Activated CD8-positive, alpha-beta memory T cell treated with anti-CD3 and anti-CD28 coated beads for 4 hours (primary cell): Measurements from ENCODE around the gene PLA2G4F.

Experiments
- DNase-seq, 2 donors: peaks; one replicate each; pipeline ENCODE4 v3.0.0-alpha.2; 2020; ENCODE audit warnings: low read depth in 2 of 2

The PLA2G4F gene

GRCh38 chr15:42146551-42147430 is 9.6 kb downstream of the PLA2G4F start:
- no peak for DNase-seq

GRCh38 chr15:42145546-42146455 is 10.6 kb downstream of the PLA2G4F start:
- DNase-seq = no peak

- no peak for DNase-seq
These were observed 11.5 kb downstream of the PLA2G4F start for GRCh38 chr15:42144841-42145375.

DNA sequence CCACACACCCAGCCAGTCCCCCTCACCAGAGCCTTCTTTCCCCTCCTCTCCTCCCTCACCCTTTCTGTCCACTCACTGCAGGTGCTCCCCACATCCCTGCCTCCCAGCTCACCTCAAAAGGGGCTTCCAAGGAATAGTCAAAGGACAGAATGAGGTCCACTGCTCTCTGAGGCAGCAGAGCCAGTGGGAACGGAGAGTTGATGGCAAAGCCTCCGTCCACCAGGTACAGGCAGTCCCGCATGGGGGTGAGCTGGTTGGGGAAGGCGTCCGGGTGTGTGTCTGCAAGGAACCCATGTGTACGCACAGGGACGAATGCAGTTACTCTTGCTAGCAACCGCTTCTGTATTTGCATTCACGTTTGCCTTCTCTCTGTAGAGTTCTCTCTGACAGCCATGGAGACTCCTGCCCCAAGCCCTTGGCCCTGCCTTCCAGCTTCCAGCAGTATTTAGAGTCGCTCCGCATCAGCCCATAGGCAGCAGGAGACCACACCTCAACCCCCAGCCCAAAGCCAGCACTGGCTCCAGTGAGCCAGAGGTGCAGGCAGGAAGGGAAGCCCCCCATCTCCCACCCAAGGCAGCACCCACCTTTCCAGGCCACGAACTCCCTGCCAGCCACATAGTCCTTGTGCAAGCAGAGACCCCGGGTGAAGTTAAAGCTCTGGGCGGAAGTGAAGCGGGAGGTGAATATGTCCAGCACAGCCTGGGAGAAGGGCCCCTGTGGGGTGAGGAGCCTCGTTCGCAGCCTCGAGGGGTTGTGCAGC is 12.4 kb downstream of the PLA2G4F start:
- no peak for DNase-seq

GRCh38 chr15:42143356-42143755 is 13.1 kb downstream of the PLA2G4F start:
- DNase-seq = no peak

GRCh38 chr15:42141795-42142667 is 14.4 kb downstream of the PLA2G4F start:
- no peak for DNase-seq

DNA sequence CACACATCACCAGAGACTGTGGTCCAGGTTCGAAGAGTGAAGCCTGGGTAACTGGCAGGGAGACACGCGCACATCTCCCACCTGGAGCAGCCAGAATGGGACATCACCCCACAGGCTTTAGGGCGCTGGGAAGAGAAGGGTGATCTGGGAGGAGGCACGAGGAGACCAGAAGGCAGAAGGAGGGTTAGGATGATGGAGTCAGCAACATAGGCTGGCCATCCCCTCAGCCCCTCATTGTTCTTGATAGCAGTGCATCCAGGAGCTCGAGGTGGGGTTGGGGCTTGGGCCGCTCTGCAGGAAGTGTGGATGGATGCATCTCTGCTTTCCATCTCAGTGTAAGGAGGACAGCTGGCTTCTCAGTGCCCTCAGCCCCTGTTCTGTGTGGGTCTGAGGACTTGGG is 15.2 kb downstream of the PLA2G4F start:
- DNase-seq = no peak

GRCh38 chr15:42140383-42141070 is 15.9 kb downstream of the PLA2G4F start:
- DNase-seq = no peak

- DNase-seq = no peak
These were observed 16.8 kb downstream of the PLA2G4F start for GRCh38 chr15:42139596-42139995.

DNA sequence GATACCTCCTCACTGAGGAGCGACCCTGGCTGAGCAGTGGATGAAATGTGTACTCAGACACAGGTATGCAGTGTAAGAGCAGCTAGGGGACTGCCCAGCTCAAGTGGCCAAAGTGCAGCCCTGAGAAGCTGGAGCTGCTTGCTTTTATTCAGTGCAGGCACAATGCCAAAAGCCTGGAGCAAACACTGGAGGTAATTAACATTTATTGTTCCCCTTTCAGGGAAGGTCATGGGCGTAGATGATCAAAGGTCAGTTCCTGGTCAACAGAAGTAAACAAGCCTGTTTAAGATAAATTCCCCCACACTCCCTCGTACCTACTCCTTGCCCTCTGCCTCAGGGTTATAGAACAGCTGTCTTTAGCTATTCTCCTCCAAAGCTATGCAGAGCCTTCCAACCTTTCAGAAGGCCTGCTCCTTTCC is 17.5 kb downstream of the PLA2G4F start:
- DNase-seq = no peak

GRCh38 chr15:42138411-42138810 is 18.0 kb downstream of the PLA2G4F start:
- no peak for DNase-seq

DNA sequence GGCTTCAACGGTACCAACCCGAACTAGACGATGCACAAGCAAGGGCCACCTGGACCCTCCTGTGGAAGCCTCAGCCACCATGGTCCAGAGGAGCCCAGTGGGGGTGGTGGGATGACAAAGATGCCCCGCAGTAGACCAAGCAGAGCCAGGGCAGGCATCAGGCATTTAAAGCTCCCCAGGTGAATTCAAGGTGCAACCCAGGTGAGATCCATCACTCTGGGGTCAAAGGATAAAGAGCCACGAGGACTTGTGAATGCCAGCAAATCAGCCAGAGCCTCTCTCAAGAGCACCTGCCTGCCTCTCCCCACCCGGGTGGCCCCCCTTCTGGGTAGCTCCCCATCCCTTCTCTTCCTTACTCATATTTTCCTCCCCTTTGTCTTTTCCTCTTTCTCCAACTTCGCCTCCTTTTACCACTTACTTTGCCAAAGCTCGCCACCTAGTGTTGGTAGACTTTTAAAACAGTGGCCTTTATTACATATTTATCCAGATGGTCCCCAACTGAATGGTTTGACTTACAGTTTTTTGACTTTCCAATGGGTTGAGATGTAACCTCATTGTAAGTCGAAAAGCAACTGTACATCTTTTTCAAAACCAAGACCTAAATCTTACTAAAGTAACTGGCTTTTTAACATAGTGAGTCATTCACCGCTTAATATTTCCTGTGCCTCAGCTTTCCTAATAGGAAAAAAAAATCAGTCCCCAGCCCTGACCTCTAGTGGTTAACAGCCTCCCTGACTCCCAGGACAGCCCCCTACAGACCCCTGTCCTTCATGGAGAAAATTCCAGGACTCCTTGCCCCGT is 18.8 kb downstream of the PLA2G4F start:
- DNase-seq = no peak

GRCh38 chr15:42136513-42136912 is 19.9 kb downstream of the PLA2G4F start:
- no peak for DNase-seq

DNA sequence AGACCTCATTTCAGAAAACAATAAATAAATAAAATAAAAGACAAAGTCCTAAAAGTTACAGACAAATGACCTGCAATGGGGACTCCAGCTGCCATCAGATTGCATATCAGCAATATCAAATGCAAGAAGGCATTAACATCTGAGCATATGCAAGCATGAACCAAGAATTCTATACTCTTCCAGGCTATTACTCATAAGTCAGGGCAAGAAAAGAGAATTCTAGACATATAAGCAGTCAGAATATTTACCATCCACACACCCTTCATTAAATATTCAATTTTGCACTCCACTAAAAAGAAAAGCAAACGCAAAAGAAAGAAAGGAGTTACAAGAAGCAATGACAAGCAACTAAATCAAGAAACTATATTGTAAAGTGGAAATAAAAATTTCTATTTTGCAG is 21.1 kb downstream of the PLA2G4F start:
- no peak for DNase-seq

DNA sequence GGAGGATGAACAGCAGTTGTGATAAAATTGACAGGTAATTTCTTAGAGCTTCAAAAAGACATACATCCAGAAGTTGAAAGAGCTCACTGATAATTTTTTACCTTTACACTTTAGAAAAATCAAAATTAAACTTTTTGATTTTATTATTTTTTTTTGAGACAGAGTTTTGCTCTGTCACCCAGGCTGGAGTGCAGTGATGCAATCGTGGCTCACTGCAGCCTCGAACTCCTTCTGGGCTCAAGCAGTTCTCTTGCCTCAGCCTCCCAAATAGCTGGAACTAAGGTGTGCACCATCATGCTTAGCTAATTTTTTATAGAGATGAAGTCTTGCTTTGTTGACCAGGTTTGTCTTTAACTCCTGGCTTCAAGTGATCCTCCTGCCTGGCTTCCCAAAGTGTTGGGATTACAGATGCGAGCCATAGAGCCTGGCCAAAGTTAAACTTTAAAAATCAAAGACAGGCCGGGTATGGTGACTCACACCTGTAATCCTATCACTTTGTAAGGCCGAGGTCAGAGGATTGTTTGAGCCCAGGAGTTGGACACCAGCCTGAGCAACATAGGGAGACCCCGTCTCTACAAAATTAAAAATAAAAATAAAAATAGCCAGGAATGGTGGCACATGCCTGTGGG is 21.7 kb downstream of the PLA2G4F start:
- no peak for DNase-seq

DNA sequence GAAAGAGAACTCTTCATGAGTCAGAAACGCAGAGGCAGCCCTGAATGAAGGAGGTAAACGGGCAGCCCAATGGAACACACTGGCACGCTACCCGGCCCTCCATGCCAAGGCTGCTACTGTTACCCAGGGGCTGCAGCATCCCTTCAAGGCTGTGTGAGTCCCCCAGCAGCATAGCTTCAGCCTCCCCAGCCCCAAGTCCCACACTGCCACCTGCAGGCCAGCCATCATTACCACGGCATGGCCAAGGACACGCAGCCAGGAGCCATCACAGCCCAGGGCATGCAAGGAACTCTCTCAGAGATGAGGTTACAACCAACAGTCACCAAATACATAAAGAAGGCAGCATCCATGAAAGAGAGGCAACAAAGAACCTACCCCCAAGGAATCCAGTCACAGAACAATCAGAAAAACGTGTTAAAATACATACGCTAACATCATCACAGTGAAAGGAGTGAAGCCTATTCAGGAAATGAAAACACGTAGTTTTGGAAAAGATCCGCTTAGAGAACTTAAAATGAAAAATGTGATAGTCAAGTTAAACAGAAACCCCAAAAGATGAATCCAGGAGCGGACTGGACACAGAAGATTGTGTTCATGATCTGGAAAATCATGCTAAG is 22.4 kb downstream of the PLA2G4F start:
- peak in 1 of 2 donors; percentile 6 for DNase-seq

DNA sequence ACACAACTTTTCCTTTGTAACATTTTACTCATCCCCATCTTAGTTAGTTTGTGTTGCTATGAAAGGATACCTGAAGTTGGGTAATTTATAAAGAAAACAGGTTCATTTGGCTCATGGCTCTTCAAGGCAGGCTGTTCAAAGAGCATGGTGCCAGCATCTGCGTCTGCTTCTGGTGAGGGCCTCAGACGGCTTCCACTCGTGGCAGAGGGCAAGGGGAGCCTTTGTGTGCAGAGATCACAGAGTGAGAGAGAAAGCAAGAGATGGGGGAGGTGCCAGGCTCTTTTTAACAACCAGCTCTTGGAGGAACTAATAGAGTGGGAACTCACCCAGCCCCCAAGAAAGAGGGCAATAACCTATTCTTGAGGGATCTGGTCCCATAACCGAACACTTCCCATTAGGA is 23.1 kb downstream of the PLA2G4F start:
- DNase-seq = no peak
